GM12801 (cell line): Measurements from ENCODE around the gene TBX2.

Source experiments
- TF ChIP-seq, protein P1 (sequence below): IDR thresholded peaks from one replicate; pipeline ENCODE4 v1.5.1; 2011; ENCODE audit warnings: control low read depth; ENCODE audit not compliant: insufficient read length; ENCODE audit errors: extremely low read depth

TBX2 gene

DNA sequence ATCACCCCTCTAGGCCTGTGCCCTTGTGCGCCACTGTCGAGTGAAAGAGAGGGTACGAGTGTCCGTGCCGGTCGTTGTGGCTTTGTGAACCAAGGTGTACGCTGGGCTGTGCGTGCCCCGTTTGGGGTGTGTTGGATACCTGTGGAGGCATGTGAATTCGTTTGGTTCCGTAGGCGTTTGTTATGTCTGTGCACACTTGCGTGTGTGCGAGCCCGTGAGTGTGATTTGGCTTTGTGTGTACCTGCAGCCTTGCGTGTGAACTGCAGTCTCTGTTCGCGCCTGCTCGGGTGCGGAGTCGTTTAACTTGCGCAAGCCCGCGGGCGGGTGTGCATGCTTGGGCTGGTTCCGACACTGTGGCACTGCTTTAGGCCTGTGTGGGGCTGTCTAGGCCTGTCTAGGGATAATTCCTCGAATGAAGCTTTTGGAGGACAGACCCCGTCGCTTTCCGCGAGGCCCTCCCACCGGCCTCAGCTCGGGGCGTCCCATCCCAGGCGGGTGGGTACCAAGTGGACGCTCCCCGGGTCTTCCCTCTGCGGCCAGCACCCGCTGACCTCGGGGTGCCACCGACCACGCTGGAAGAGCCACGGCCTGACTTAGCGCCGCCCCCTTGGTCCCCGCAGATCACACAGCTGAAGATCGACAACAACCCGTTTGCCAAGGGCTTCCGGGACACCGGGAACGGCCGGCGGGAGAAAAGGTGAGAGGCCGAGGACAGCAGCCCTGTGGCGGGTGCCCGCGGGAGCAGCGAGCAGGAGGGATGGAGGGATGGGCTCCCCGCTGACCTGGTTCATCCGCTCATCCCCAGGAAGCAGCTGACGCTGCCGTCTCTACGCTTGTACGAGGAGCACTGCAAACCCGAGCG is 4.4 kb downstream of the TBX2 start:
- TF ChIP-seq, protein P1, sequence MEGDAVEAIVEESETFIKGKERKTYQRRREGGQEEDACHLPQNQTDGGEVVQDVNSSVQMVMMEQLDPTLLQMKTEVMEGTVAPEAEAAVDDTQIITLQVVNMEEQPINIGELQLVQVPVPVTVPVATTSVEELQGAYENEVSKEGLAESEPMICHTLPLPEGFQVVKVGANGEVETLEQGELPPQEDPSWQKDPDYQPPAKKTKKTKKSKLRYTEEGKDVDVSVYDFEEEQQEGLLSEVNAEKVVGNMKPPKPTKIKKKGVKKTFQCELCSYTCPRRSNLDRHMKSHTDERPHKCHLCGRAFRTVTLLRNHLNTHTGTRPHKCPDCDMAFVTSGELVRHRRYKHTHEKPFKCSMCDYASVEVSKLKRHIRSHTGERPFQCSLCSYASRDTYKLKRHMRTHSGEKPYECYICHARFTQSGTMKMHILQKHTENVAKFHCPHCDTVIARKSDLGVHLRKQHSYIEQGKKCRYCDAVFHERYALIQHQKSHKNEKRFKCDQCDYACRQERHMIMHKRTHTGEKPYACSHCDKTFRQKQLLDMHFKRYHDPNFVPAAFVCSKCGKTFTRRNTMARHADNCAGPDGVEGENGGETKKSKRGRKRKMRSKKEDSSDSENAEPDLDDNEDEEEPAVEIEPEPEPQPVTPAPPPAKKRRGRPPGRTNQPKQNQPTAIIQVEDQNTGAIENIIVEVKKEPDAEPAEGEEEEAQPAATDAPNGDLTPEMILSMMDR, result no peak

DNA sequence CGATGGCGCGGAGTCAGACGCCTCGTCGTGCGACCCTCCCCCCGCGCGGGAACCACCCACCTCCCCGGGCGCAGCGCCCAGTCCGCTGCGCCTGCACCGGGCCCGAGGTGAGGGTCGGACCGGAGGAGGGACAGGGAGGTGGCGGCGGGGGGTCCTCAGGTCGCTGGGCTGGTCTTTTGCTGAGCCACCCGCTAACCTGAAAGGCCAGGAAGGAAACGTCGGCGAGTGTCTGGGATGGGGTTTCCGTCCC is 4.9 kb downstream of the TBX2 start:
- TF ChIP-seq, protein P1, result no peak

- TF ChIP-seq, protein P1, result no peak
Measured at GRCh38 chr17:61404913-61405685, 5.5 kb downstream of the TBX2 start.

DNA sequence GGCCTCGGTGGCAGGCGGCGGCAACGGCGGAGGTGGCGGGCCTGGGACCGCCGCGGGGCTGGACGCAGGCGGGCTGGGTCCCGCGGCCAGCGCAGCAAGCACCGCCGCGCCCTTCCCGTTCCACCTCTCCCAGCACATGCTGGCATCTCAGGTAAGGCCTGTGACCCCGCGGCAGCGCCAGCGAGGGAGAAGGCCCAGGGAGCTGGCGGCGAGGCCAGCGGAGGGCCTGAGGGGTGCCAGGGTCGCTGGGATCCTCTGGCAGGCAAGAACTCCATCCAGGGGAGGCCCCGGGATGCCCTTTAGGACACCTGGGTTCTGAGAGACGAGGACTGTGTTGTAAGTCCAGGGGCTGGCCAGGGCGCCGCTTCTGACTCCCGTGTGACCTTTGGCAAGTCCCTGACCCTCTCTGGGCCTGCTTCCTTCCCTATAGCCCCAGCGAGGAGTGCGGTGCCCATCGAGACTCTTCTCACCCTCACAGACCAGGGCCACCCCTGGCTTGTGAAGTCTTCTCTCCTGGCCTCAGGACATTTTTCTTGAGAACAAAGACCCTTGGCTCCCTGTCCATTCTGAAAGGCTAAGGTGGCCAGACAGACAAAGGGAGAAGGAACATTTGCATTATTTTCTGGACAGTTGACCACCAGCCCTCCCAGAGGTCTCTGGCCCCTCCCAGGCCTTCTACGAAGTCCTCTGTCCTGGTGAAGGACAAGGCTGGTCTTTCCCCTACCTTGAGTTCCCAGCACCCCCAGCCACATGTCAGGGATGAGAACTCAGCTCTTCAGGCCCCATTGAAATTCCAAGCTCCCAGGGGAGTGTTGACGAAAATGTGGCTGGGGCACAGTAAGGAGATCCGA is 6.3 kb downstream of the TBX2 start:
- TF ChIP-seq, protein P1, result no peak

GRCh38 chr17:61406537-61406845 is 6.8 kb downstream of the TBX2 start:
- TF ChIP-seq, protein P1, result no peak

DNA sequence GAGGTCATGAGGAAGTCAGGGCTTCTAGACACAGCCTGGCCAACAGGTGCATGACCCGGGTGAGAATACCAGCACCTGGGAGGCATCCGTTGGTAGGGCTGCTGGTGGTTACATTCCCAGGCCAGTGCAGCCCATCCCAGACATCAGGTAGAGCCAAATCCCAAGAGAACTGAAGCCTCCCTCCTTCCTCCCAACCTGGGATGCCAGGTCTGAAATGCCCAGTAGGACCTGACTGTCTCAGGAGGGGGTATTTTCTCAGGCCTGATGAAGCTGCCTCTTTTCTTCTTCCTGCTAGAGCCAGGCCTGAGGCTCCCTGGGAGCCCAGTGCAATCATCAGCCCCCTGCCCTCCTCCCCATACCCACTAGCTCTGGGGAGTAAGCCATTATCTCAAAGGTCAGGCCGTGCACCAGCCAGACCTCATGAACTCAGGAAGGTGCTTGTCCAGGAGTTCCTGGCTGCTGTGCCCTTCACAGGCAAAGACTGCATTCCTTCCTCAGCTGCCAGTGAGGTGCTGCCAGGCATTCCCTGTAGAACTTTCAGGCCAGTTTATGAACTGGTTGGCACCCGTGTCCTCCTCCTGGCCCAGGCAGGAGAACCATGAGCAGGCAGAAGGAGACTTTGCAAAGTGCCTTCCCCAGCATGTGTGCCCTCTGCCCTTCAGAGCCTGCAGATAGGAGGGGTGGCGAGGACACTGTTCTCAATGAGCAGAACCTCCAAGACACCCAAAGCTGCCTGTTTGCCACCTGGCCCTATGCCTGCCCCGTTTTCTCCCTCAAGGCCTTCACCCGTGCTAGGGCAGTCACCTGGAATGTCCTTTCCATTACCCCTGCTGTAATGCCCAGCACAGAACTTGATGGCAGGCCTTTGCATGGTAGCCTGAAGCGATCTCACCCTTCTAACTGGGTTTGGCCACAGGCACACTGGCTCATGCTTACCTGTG is 7.6 kb downstream of the TBX2 start:
- TF ChIP-seq, protein P1, result no peak
